ENCODE data around the gene WNK4.

DNA sequence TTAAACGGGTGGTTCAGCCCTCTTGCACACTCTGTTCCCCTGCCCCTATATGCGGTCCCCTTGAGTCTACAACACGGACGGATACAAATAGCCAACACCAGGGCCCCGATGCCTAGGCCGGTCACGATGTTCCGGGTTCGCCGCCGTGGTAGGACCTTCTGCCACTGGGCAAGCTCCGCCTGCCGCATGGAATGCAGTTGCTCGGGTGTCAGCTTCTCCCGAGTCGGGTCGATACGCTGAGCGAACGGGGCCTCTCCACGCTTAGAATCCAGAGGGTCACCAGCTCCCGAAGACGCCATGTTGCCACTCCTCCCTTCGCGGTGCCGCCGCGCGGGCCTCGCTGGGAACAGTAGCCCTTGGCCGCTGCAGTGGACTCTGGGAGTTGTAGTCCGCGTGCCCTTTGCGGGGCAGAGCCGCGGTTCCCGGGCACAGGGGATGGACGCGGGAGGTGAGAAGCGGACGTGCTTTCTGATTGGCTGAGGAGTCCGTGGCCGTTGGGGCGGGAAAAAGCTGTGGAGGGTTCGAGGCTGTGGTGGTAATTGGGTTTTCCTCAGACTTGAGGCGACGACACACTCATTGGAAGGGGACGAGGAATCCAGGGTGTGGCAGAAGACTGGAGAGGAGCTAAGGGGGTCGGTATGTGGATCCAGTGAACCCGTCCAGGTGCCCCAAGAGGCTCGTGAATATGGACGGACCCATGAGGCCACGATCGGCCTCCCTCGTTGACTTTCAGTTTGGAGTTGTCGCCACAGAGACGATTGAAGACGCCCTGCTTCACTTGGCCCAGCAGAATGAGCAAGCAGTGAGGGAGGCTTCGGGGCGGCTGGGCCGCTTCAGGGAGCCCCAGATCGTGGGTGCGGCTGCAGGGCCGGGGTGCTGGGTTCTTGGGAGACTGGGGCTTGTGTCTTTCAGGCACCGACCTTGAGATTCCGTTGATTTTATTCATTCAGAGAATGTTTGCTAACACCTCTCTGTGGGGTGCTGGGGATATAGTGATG, 18.3 kb downstream of the WNK4 start, which contains the start of the genes CNTD1 and COA3:
- TF ChIP-seq, protein P1, sequence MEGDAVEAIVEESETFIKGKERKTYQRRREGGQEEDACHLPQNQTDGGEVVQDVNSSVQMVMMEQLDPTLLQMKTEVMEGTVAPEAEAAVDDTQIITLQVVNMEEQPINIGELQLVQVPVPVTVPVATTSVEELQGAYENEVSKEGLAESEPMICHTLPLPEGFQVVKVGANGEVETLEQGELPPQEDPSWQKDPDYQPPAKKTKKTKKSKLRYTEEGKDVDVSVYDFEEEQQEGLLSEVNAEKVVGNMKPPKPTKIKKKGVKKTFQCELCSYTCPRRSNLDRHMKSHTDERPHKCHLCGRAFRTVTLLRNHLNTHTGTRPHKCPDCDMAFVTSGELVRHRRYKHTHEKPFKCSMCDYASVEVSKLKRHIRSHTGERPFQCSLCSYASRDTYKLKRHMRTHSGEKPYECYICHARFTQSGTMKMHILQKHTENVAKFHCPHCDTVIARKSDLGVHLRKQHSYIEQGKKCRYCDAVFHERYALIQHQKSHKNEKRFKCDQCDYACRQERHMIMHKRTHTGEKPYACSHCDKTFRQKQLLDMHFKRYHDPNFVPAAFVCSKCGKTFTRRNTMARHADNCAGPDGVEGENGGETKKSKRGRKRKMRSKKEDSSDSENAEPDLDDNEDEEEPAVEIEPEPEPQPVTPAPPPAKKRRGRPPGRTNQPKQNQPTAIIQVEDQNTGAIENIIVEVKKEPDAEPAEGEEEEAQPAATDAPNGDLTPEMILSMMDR (IDR thresholded peaks at IDR 0.05; ENCODE audit: low read depth, low read length) = no peak
- peak; percentile 67 for TF ChIP-seq POLR2A (IDR thresholded peaks at IDR 0.05; ENCODE audit: extremely low read depth, insufficient read length)
